GM19193 (cell line): ENCODE data around the gene XPR1.

ENCODE experiments used
- POLR2A ChIP-seq: IDR thresholded peaks from 4 replicates; pipeline ENCODE4 v1.6.1; 2011; ENCODE audit not compliant: insufficient read depth, insufficient read length; ENCODE audit errors: extremely low read depth

XPR1 gene

GRCh38 chr1:180859306-180859705 is 227.5 kb downstream of the XPR1 start:
- TF ChIP-seq POLR2A: no peak

DNA sequence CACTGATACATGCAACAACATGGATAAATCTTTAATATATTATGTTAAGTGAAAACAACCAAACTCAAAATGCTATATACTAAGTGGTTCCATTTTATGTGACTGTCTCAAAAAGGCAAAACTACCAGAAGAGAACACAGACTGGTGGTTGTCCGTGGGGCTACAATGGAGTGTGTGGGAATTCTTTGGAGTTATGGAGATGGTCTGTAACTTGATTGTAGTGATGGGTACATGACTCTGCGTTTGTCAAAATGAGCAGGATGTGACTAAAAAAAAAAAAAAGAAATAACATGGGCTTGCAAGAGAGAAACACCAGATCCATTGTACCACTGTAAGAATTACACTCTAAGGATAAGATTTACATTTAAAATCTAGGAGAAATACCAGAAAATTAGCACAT is 228.7 kb downstream of the XPR1 start:
- no peak for TF ChIP-seq POLR2A

DNA sequence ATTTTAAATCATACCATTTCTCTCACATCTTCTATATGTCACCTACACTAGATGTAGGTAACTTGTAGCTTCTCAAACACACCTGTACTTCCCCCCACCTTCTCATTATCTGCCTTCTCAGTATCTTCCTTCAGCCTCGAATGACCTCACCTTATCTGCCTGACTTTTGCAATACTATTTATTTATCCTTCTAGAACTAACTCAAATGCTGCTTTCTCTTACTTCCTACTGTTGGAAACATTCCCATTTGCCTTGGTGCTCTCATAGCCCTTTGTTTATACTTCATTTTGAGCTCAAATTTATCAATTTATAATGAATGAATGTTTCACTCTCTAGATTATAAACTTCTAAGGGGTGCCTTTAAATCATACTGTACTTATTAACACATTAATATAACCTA is 230.5 kb downstream of the XPR1 start:
- no peak for TF ChIP-seq POLR2A

GRCh38 chr1:180863158-180863775 is 231.4 kb downstream of the XPR1 start:
- TF ChIP-seq POLR2A: no peak

- no peak for TF ChIP-seq POLR2A
Observed at GRCh38 chr1:180881806-180882509, 250.1 kb downstream of the XPR1 start.

DNA sequence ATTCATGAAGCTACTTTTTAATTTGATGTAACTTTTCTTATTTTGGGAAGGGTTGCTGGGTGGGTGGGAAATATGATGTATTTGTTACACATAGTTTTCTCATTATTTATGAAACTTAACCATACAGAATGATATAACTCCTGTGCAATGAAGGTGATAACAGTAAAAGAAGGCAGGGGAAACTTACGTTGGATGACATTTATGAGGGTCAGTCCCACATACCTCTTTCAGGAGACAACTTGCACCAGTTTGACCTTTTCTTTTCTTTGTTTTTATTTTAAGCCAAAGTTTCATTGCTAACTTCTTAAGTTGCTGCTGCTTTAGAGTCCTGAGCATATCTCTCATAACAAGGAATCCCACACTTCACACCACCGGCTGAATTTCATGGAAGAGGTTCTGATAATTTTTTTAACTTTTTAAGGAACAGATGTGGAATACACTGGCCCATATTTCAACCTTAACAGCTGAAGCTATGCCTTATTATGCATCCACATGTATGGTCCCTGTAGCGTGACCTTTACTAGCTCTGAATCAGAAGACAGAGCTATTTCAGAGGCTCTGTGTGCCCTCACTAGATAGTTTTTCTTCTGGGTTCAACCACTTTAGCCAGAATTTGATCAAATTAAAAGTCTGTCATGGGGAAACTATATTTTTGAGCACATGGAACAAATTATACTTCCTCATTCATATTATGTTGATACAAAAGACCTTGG is 252.9 kb downstream of the XPR1 start:
- TF ChIP-seq POLR2A: no peak

- TF ChIP-seq POLR2A: no peak
Observed at GRCh38 chr1:180886338-180886737, 254.5 kb downstream of the XPR1 start.

DNA sequence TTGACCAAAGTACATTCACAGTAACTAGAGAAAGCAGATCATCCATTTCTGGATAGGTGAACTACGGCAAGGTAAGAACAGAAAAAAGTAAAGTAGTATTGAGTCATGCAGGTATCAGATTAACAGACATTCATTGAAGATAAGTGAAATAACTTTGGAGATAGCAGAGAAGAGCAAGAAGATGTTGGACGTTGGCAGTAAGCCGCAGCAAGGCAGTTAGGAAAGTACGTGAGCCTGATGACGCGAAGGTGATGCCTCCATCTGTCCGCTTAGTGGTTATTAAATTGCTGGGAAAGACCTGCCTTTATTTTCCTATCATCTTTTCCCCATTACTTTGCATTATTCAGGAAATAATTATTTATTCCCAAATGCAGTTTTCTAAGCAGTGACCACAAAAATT is 256.0 kb downstream of the XPR1 start:
- no peak for TF ChIP-seq POLR2A

- TF ChIP-seq POLR2A: no peak
Observed at GRCh38 chr1:180888870-180889269, 257.0 kb downstream of the XPR1 start.

- TF ChIP-seq POLR2A: no peak
Observed at GRCh38 chr1:180889325-180889724, 257.5 kb downstream of the XPR1 start.

GRCh38 chr1:180892272-180892671 is 260.4 kb downstream of the XPR1 start:
- no peak for TF ChIP-seq POLR2A

DNA sequence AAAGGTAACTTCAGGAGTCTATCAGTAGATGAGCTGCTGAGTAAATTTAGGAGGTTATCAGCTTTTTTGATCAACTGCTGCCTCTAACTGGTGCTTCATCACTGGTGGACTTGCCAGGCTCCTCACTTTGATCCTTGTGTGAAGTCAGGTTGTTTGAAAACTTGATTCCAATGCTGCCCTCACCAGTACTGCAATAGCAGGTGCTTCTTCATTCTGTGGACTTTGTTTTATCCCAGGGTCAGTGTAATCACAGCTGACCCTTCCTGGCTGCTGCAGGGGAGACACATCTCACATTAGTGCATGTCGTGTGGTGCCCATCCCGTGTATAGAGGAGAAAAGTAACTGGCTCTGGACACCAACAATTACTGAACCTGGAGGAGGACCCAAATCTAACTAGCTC is 260.9 kb downstream of the XPR1 start:
- TF ChIP-seq POLR2A: no peak

GRCh38 chr1:180893614-180894013 is 261.8 kb downstream of the XPR1 start:
- no peak for TF ChIP-seq POLR2A

DNA sequence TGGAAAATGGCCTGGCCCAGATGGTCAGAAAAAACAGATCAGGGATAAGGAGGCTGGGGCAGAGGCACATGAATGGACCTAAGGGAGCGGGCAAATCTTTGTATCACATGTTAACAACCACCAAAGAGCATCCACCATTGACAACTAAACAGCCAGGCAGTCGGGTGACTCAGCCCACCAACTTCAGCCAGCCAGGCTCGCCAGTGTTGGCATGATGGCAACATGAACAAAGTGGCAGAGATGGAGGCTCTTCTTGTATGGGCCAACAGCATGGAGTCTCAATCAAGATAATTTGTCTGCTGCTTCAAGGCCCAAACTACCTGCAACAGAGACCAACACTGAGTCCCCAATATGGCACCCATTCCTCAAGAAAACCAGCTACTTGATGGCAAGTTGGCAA is 264.3 kb downstream of the XPR1 start:
- no peak for TF ChIP-seq POLR2A

DNA sequence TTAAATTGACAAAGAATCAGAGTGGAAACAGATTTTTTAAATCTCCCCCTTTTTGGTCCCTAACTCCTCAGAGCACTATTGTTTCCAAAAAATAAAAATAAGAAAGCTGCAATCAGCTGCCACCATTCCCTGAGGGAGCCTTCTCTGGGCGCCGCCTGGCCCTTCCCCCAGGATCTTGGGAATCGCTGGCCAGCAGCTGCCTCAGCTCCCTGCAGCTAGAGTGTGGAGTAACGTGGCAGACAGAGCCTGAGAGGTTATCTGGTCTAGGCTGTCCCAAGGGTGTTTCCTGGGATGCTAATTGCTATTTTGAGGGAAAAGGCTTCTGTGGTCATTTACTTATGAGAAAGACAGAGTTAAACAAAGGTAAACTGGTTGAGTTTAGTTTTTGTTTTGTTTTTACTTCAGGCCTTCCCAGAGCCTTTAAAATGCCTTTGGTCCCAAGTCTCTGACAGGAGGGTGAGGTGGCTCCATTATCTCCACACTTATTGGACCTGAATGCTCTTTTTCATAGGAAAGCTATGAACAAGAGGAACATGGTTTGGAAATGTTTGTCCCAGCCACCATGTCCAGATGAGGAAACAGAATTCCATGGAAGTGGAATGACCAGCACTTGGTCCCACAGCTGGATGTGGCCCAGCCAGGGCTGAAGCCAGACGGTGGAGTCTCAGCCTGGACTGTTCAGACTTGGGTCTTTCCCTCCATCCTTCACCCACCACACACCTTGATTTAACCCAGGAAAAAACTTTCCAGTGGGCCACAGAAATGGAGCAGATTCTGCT is 266.8 kb downstream of the XPR1 start:
- no peak for TF ChIP-seq POLR2A
